ENCODE results near the gene PRRC2A.

PRRC2A gene

GRCh38 chr6:31686483-31686882, 66.0 kb downstream of the PRRC2A start:
- Histone ChIP-seq H3K4me1 (ENCODE audit: insufficient read depth, low read length) (no peaks in the 10 kb centered on the region), H3K36me3 (ENCODE audit: insufficient read depth, low read length) (peaks cover 71% of the 10 kb centered on the region), H2AFZ (ENCODE audit: low read depth, low read length) (no peak overlapping the region), H3K27me3 (ENCODE audit: insufficient read depth, low read length) (no peaks in the 10 kb centered on the region), H3K9me3 (ENCODE audit: low read length) (peaks cover 3% of the 10 kb centered on the region), H3K4me3 (ENCODE audit: low read length) (no peak overlapping the region)

DNA sequence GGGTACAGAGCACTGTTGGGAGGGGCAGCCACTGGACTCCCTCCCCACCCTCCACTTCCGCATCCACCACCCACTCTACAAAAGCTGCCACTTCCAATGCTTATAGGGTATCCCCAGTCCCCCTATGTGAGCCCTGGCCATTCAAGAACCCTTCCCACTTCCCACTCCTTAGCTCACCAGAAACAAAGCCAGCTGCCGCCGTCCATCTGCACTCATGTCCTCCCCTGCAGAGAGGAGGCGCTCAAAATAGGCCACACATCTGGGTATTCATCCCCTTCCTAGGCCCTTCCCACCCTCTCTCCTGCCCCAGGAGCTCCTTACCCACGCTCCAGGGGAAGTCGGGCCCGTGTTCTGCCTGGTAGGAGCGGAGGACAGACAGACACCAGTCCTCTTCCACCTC, 66.8 kb downstream of the PRRC2A start:
- Histone ChIP-seq H3K9me3 (ENCODE audit: low read length) (peaks cover 3% of the 10 kb centered on the region), H3K4me3 (ENCODE audit: low read length) (no peak overlapping the region), H3K36me3 (ENCODE audit: insufficient read depth, low read length) (peaks cover 79% of the 10 kb centered on the region), H3K27me3 (ENCODE audit: insufficient read depth, low read length) (no peaks in the 10 kb centered on the region), H2AFZ (ENCODE audit: low read depth, low read length) (no peak overlapping the region), H3K4me1 (ENCODE audit: insufficient read depth, low read length) (no peaks in the 10 kb centered on the region)
